SK-N-SH treated with all-trans-retinoic acid at 6 μM for 48 hours (cell line): Measurements from ENCODE around the gene HOXA2.

Experiments used
- ATAC-seq: fragments of 200-7000 bp; cut with Tn5 transposase; 3 replicates; pipeline ENCODE4 v1.9.1; 2020; ENCODE audit warnings: mild to moderate bottlenecking, moderate library complexity
- ARNTL ChIP-seq: fragments of 450-650 bp; formaldehyde crosslinking; IDR thresholded peaks from 2 replicates; pipeline ENCODE4 v1.5.0; 2020; ENCODE audit warnings: low read depth, mild to moderate bottlenecking, moderate library complexity, borderline replicate concordance
- BACH2 ChIP-seq: fragments of 250-450 bp; sonication (Bioruptor Pico); IDR thresholded peaks from 2 replicates; pipeline ENCODE4 v1.9.0; 2021; ENCODE audit warnings: mild to moderate bottlenecking, borderline replicate concordance
- CSDC2 ChIP-seq: fragments of 250-450 bp; sonication (Bioruptor Pico); IDR thresholded peaks from 2 replicates; pipeline ENCODE4 v1.5.0; 2020; ENCODE audit warnings: mild to moderate bottlenecking, moderate library complexity
- ESRRG ChIP-seq: fragments of 250-450 bp; sonication (Bioruptor Pico); IDR thresholded peaks from 2 replicates; pipeline ENCODE4 v1.6.1; 2021; ENCODE audit warnings: mild to moderate bottlenecking
- GLIS3 ChIP-seq: fragments of 250-450 bp; sonication (Bioruptor Pico); IDR thresholded peaks from 2 replicates; pipeline ENCODE4 v1.5.0; 2020; ENCODE audit warnings: mild to moderate bottlenecking, moderate library complexity
- ISL1 ChIP-seq: fragments of 250-450 bp; sonication (Bioruptor Pico); IDR thresholded peaks from 2 replicates; pipeline ENCODE4 v2.1.2; 2022; ENCODE audit warnings: mild to moderate bottlenecking, moderate library complexity
- OSR1 ChIP-seq: fragments of 250-450 bp; sonication (Bioruptor Pico); IDR thresholded peaks from 2 replicates; pipeline ENCODE4 v1.8.0; 2022; ENCODE audit warnings: moderate library complexity, mild to moderate bottlenecking, inconsistent platforms
- PPARA ChIP-seq: fragments of 250-450 bp; sonication (Bioruptor Pico); IDR thresholded peaks from 2 replicates; pipeline ENCODE4 v1.5.0; 2020; ENCODE audit warnings: mild to moderate bottlenecking, borderline replicate concordance
- RARB ChIP-seq: fragments of 250-450 bp; sonication (Bioruptor Pico); IDR thresholded peaks from 2 replicates; pipeline ENCODE4 v1.8.0; 2021; ENCODE audit warnings: mild to moderate bottlenecking, moderate library complexity
- SNAI2 ChIP-seq: fragments of 250-450 bp; sonication (Bioruptor Pico); IDR thresholded peaks from 2 replicates; pipeline ENCODE4 v1.5.0; 2020; ENCODE audit warnings: mild to moderate bottlenecking, moderate library complexity
- TCF4 ChIP-seq: fragments of 250-450 bp; sonication (Bioruptor Pico); IDR thresholded peaks from 2 replicates; pipeline ENCODE4 v1.8.0; 2021; ENCODE audit warnings: mild to moderate bottlenecking, moderate library complexity, borderline replicate concordance
- TOX ChIP-seq: fragments of 250-450 bp; sonication (Bioruptor Pico); IDR thresholded peaks from 2 replicates; pipeline ENCODE4 v1.8.0; 2021; ENCODE audit warnings: mild to moderate bottlenecking, moderate library complexity, borderline replicate concordance
- TSHZ2 ChIP-seq: fragments of 250-450 bp; sonication (Bioruptor Pico); IDR thresholded peaks from 2 replicates; pipeline ENCODE4 v1.5.0; 2020; ENCODE audit warnings: mild to moderate bottlenecking, moderate library complexity
- ZFP30 ChIP-seq: fragments of 450-650 bp; formaldehyde crosslinking; IDR thresholded peaks from 2 replicates; pipeline ENCODE4 v1.5.0; 2022; ENCODE audit warnings: mild to moderate bottlenecking, moderate library complexity
- ZNF70 ChIP-seq: fragments of 450-650 bp; formaldehyde crosslinking; IDR thresholded peaks from 2 replicates; pipeline ENCODE4 v1.5.0; 2020; ENCODE audit warnings: mild to moderate bottlenecking, moderate library complexity
- TF ChIP-seq, protein P1 (sequence below): fragments of 250-450 bp; sonication (Bioruptor Pico); IDR thresholded peaks from 2 replicates; pipeline ENCODE4 v1.8.0; 2021; ENCODE audit warnings: low read depth, mild to moderate bottlenecking, moderate library complexity, borderline replicate concordance
- TF ChIP-seq, protein P2 (sequence below): fragments of 250-450 bp; sonication (Bioruptor Pico); IDR thresholded peaks from 2 replicates; pipeline ENCODE4 v1.5.1; 2021; ENCODE audit warnings: mild to moderate bottlenecking, moderate library complexity
- TF ChIP-seq, protein P3 (sequence below): fragments of 250-450 bp; sonication (Bioruptor Pico); IDR thresholded peaks from 2 replicates; pipeline ENCODE4 v1.5.1; 2020; ENCODE audit warnings: low read depth, mild to moderate bottlenecking, moderate library complexity

The HOXA2 gene

DNA sequence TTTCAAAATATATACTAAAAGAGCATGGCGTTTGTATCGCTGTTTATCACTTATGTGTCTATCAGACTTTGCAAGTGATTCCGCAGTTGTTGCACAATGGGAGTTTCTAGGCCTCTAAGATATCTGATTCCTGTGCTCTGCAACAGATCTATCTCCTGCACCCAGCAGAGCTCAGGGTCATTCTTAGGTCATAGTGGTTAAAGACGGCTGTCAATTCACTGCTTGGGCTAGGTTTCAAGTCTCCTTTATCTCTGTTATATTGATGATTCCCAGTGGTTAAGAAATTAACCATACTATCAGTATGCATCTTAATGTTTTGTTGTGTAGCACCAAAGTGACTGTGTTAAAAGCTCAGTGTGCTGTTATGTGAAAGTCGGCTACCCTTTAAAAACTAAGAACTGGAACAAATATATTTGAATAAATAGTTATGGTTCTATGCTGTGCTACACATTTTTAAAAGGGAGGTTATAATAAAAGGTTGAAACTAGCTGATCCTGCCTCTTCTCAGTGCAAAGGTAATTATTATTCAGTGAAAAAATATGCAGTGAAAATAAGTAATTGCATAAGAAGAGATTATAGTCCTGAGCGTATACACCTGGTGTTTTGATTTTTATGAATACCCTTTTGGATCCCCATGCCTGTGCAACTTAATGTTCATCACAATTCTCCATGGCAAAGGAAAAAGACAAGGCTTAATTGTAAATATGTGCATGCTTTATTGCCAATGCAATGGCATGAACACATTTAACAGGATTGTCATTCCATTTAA lies 30.7 kb downstream of the HOXA2 start:
- ATAC-seq: no peak
- TF ChIP-seq GLIS3 (CRISPR knock-in tag) (no peak), TCF4 (CRISPR knock-in tag) (no peak), ESRRG (CRISPR knock-in tag) (no peak), PPARA (CRISPR knock-in tag) (no peak), ARNTL (CRISPR knock-in tag) (no peak)

DNA sequence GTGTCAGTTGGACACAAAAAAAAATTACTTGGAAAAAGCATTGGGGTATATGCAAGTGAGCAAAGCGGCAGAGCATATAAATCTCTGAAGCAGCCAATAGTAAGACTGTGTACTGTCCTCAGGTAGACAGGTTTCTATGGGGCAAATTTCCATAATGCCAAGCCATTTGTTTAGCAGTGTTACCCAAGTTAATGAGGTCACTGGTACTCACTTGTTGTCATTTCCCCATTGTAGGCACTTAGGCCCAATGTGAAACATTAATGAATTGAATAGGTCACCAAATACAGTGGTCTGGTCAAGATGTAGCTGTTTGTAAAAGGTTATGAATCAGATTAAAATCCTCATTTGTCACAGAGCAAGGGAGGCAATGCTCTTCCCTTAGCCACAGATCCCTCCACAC lies 34.2 kb downstream of the HOXA2 start:
- no peak for TF ChIP-seq OSR1 (CRISPR knock-in tag)
- TF ChIP-seq, protein P1, sequence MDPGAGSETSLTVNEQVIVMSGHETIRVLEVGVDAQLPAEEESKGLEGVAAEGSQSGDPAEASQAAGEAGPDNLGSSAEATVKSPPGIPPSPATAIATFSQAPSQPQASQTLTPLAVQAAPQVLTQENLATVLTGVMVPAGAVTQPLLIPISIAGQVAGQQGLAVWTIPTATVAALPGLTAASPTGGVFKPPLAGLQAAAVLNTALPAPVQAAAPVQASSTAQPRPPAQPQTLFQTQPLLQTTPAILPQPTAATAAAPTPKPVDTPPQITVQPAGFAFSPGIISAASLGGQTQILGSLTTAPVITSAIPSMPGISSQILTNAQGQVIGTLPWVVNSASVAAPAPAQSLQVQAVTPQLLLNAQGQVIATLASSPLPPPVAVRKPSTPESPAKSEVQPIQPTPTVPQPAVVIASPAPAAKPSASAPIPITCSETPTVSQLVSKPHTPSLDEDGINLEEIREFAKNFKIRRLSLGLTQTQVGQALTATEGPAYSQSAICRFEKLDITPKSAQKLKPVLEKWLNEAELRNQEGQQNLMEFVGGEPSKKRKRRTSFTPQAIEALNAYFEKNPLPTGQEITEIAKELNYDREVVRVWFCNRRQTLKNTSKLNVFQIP (CRISPR knock-in tag): no peak
- TF ChIP-seq, all 23 proteins: peak for 0
- ATAC-seq: no peak

DNA sequence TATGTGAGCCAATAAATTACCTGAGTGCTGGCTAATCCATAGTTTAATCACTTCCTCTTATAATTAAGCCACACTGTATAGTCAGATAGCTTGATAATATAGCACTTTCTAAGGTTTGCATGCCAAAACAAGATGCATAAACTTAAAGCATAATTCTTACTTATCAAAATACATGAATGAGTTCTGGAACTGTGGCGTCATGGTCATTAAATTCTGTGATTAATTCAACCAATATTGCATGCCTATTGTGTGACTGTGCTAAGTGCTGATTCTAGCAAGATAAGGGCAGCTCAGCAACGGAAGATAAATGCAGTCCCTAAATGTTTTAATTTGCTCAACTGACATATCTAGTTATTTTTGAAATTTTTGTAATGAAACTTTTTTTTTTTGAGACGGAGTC lies 36.3 kb downstream of the HOXA2 start:
- no peak for ATAC-seq
- TF ChIP-seq ZNF70 (CRISPR knock-in tag): no peak
- no peak for TF ChIP-seq SNAI2
- TF ChIP-seq RARB: no peak
- TF ChIP-seq, protein P2, sequence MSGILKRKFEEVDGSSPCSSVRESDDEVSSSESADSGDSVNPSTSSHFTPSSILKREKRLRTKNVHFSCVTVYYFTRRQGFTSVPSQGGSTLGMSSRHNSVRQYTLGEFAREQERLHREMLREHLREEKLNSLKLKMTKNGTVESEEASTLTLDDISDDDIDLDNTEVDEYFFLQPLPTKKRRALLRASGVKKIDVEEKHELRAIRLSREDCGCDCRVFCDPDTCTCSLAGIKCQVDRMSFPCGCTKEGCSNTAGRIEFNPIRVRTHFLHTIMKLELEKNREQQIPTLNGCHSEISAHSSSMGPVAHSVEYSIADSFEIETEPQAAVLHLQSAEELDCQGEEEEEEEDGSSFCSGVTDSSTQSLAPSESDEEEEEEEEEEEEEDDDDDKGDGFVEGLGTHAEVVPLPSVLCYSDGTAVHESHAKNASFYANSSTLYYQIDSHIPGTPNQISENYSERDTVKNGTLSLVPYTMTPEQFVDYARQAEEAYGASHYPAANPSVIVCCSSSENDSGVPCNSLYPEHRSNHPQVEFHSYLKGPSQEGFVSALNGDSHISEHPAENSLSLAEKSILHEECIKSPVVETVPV (CRISPR knock-in tag): no peak

DNA sequence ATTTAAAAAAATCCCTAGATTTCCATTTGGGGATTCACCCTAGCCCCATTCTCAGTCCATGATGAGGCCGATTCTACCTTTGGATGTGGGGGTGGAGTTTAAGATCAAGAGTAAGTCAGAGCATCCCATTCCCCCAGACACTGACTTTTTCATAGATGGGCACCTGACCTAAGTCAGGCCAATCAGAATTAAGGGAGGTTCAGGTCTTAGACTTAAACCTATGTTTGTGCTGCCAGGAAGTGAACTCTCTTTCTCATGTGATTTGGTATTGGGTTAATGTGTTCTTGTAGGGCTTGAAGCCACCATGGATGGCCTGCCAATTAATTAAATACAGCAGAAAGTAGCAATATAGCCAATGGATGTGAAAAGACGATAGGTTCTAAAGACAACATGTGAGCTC lies 36.8 kb downstream of the HOXA2 start:
- TF ChIP-seq PPARA (CRISPR knock-in tag): no peak
- TF ChIP-seq BACH2 (CRISPR knock-in tag): no peak
- no peak for TF ChIP-seq ISL1 (CRISPR knock-in tag)
- TF ChIP-seq TSHZ2 (CRISPR knock-in tag): no peak
- TF ChIP-seq ESRRG (CRISPR knock-in tag): no peak
- no peak for TF ChIP-seq TOX (CRISPR knock-in tag)
- TF ChIP-seq, protein P3, sequence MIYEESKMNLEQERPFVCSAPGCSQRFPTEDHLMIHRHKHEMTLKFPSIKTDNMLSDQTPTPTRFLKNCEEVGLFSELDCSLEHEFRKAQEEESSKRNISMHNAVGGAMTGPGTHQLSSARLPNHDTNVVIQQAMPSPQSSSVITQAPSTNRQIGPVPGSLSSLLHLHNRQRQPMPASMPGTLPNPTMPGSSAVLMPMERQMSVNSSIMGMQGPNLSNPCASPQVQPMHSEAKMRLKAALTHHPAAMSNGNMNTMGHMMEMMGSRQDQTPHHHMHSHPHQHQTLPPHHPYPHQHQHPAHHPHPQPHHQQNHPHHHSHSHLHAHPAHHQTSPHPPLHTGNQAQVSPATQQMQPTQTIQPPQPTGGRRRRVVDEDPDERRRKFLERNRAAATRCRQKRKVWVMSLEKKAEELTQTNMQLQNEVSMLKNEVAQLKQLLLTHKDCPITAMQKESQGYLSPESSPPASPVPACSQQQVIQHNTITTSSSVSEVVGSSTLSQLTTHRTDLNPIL (CRISPR knock-in tag): no peak
- no peak for TF ChIP-seq RARB
- TF ChIP-seq TCF4 (CRISPR knock-in tag): no peak
- TF ChIP-seq ZFP30 (CRISPR knock-in tag): no peak
- TF ChIP-seq, protein P2 (CRISPR knock-in tag): no peak
- no peak for TF ChIP-seq GLIS3 (CRISPR knock-in tag)
- TF ChIP-seq, protein P1 (CRISPR knock-in tag): no peak
- no peak for TF ChIP-seq SNAI2
- no peak for TF ChIP-seq CSDC2 (CRISPR knock-in tag)
- ATAC-seq: no peak
